ENCODE measurements around the gene SSBP3. TPM values are rescaled to one million over a fixed set of nuclear protein-coding genes. Genes with fewer than 3 reads are reported as not detected.
A peak's percentile ranks its signal among the peaks of the same experiment; 100 is the strongest.

SSBP3 gene
- total RNA-seq, 1 experiment from 2014 or later: 37.5 TPM

DNA sequence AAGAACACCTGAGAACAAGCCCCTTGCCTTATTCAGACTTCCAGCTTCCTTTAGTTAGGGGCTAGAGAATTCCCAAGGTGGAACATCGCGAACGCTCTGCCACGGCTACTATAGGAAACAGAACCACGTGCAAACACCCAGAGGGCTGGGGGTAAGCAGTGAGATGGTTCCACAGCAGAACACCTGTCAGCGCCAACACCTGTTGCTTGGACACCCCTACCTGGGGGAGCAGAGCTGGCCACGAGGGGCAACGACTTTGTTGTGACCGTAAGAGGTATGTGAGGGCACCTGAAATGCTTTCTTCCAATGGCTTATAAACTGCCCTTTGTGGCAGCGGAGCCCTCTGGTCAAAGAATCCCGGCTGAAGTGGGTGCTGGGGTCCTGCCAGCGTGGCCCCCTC, 155.5 kb downstream of the SSBP3 start:
- Histone ChIP-seq H3K4me1 (ENCODE audit: control insufficient read depth in 1 of 2, insufficient read depth in 2 of 2, low read length in 2 of 2) (peaks cover 30 to 54% of the 10 kb centered on the region in 2 experiments), H3K4me3 (replicated peaks in 1 of 2; ENCODE audit: low read depth in 1 of 2, low read length in 2 of 2) (no peak overlapping the region), H2AFZ (ENCODE audit: low read depth, low read length, poor library complexity, severe bottlenecking) (no peak overlapping the region), H3K27me3 (ENCODE audit: insufficient read depth, low read length) (no peaks in the 10 kb centered on the region), H3K9me3 (ENCODE audit: control insufficient read depth in 1 of 2, insufficient read depth in 1 of 2, low read depth in 1 of 2, low read length in 2 of 2) (no peaks in the 10 kb centered on the region), H3K9me2 (ENCODE audit: insufficient read depth) (no peaks in the 10 kb centered on the region), H3K27ac (ENCODE audit: low read depth, low read length) (no peak overlapping the region), H3K36me3 (ENCODE audit: control insufficient read depth in 1 of 2, insufficient read depth in 2 of 2, low read length in 2 of 2) (no peaks in the 10 kb centered on the region), H3K79me2 (ENCODE audit: insufficient read depth, low read length) (no peaks in the 10 kb centered on the region), H3K9ac (ENCODE audit: low read length) (no peak overlapping the region), H4K20me1 (ENCODE audit: insufficient read depth) (no peaks in the 10 kb centered on the region), H3K4me2 (ENCODE audit: low read length) (peak overlapping the region; percentile 70; the same call in 1 of the 2 replicates)
- ATAC-seq (no peak), DNase-seq (ENCODE audit: low read depth, low spot score) (no peak)
- POLR2A ChIA-PET: no interaction called here
- CTCF ChIA-PET: interaction anchor here (1.1 to 1.2 kb wide), 2 partner anchors 129 to 239 kb away, joined by 3 read pairs; no protein-coding TSS in a partner anchor
- RAD21 ChIA-PET (ENCODE audit: low non-redundant PET in 1 of 2, low total read pairs in 2 of 2, uncharacterized antibody in 2 of 2, unreplicated experiment in 2 of 2): no interaction called here
- intact Hi-C loops (cut with micrococcal nuclease): no loop called here
- TF ChIP-seq SP1 (IDR thresholded peaks at IDR 0.05; ENCODE audit: low read depth) (no peak), ZFX (IDR thresholded peaks at IDR 0.05) (no peak), ZNF274 (IDR thresholded peaks at IDR 0.05; ENCODE audit: low read depth, low read length) (no peak), ELF1 (IDR thresholded peaks at IDR 0.05; ENCODE audit: borderline replicate concordance, low read depth) (no peak), CEBPB (IDR thresholded peaks at IDR 0.05; ENCODE audit: low read depth) (no peak), YY1 (IDR thresholded peaks at IDR 0.05; ENCODE audit: extremely low read depth, insufficient replicate concordance, low read depth, low read length) (no peak), EZH2phosphoT487 (IDR thresholded peaks at IDR 0.05; ENCODE audit: borderline replicate concordance) (no peak), CTCF (IDR thresholded peaks at IDR 0.05 in 2 of 3, conservative IDR thresholded peaks at IDR 0.05 in 1 of 3; ENCODE audit: borderline replicate concordance in 1 of 3, insufficient read depth in 1 of 3, low read depth in 2 of 3, low read length in 2 of 3) (no peak), SRF (IDR thresholded peaks at IDR 0.05; ENCODE audit: low read depth) (no peak), SIN3A (IDR thresholded peaks at IDR 0.05; ENCODE audit: low read depth) (no peak), POLR2A (IDR thresholded peaks at IDR 0.05; ENCODE audit: borderline replicate concordance, extremely low read depth, insufficient read depth, insufficient read length) (no peak), POLR2AphosphoS5 (IDR thresholded peaks at IDR 0.05; ENCODE audit: low read depth, low read length) (no peak), TCF7L2 (IDR thresholded peaks at IDR 0.05; ENCODE audit: borderline replicate concordance, extremely low read depth, insufficient read depth, insufficient read length) (no peak), JUND (IDR thresholded peaks at IDR 0.05) (no peak), CBX3 (IDR thresholded peaks at IDR 0.05; ENCODE audit: low read depth) (no peak)
- TF ChIP-seq, protein P1, sequence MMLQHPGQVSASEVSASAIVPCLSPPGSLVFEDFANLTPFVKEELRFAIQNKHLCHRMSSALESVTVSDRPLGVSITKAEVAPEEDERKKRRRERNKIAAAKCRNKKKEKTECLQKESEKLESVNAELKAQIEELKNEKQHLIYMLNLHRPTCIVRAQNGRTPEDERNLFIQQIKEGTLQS (IDR thresholded peaks at IDR 0.05): no peak
- TF ChIP-seq, protein P2, sequence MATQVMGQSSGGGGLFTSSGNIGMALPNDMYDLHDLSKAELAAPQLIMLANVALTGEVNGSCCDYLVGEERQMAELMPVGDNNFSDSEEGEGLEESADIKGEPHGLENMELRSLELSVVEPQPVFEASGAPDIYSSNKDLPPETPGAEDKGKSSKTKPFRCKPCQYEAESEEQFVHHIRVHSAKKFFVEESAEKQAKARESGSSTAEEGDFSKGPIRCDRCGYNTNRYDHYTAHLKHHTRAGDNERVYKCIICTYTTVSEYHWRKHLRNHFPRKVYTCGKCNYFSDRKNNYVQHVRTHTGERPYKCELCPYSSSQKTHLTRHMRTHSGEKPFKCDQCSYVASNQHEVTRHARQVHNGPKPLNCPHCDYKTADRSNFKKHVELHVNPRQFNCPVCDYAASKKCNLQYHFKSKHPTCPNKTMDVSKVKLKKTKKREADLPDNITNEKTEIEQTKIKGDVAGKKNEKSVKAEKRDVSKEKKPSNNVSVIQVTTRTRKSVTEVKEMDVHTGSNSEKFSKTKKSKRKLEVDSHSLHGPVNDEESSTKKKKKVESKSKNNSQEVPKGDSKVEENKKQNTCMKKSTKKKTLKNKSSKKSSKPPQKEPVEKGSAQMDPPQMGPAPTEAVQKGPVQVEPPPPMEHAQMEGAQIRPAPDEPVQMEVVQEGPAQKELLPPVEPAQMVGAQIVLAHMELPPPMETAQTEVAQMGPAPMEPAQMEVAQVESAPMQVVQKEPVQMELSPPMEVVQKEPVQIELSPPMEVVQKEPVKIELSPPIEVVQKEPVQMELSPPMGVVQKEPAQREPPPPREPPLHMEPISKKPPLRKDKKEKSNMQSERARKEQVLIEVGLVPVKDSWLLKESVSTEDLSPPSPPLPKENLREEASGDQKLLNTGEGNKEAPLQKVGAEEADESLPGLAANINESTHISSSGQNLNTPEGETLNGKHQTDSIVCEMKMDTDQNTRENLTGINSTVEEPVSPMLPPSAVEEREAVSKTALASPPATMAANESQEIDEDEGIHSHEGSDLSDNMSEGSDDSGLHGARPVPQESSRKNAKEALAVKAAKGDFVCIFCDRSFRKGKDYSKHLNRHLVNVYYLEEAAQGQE (IDR thresholded peaks at IDR 0.05; ENCODE audit: low read depth): no peak
- no TSS peak for BruUV-seq (replicated peaks)
